Panc1 (cell line): ENCODE measurements around the gene ELL2. TPM values are rescaled to one million over a fixed set of nuclear protein-coding genes. Genes with fewer than 3 reads are reported as not detected.

ENCODE experiments used
- ATAC-seq: fragments of 200-7000 bp; cut with Tn5 transposase; 2 replicates; pipeline ENCODE4 v1.9.1; 2020; ENCODE audit warnings: mild to moderate bottlenecking, moderate library complexity
- BruUV-seq: library from RNA; stranded (reverse); fragments of 400-500 nt; replicated peaks from 2 replicates; lab custom pipeline; 2021; lab: Mats Ljungman, UMichigan
- CTCF ChIA-PET: fragments of 300-600 bp; sonication (Branson Sonifier 250); formaldehyde crosslinking; loops from one replicate; lab custom pipeline; 2022; ENCODE audit warnings: antibody characterized with exemption; lab: Charles Lee
- POLR2A ChIA-PET: fragments of 300-600 bp; sonication (Branson Sonifier 250); formaldehyde crosslinking; loops from one replicate; lab custom pipeline; 2022; ENCODE audit warnings: antibody characterized with exemption; lab: Charles Lee
- DNase-seq: peaks from one replicate; pipeline ENCODE4 v3.0.0-alpha.2; 2010; ENCODE audit warnings: low read depth, low spot score
- H3K27ac ChIP-seq: 2 replicates; pipeline ENCODE4 v1.5.1; 2011; ENCODE audit warnings: mild to moderate bottlenecking, low read length, inconsistent platforms
- H3K27me3 ChIP-seq: fragments of 200-500 bp; sonication (Bioruptor generic); 2 replicates; pipeline ENCODE4 v1.6.0; 2014; ENCODE audit warnings: low read length, inconsistent platforms; ENCODE audit not compliant: control insufficient read depth, insufficient read depth
- H3K36me3 ChIP-seq: fragments of 200-500 bp; sonication (Bioruptor generic); 2 replicates; pipeline ENCODE4 v1.5.1; 2014; ENCODE audit warnings: inconsistent platforms, mild to moderate bottlenecking, low read length, moderate library complexity; ENCODE audit not compliant: control insufficient read depth, insufficient read depth
- H3K4me1 ChIP-seq: 2 replicates; pipeline ENCODE4 v1.5.1; 2011; ENCODE audit warnings: inconsistent platforms, mild to moderate bottlenecking, low read length, moderate library complexity; ENCODE audit not compliant: control insufficient read depth, insufficient read depth
- H3K4me3 ChIP-seq, 2 experiments: 2 replicates each; pipeline ENCODE4 v1.5.1; 2011 to 2012; ENCODE audit warnings: low read depth in 2 of 2, low read length in 2 of 2, mild to moderate bottlenecking in 2 of 2, inconsistent platforms in 1 of 2, moderate library complexity in 1 of 2
- H3K9me3 ChIP-seq: fragments of 200-500 bp; sonication (Bioruptor generic); 2 replicates; pipeline ENCODE4 v1.5.1; 2014; ENCODE audit warnings: low read depth, mild to moderate bottlenecking, inconsistent platforms, low read length, moderate library complexity; ENCODE audit not compliant: control insufficient read depth, insufficient read depth
- CTCF ChIP-seq: fragments of 450-650 bp; IDR thresholded peaks from 2 replicates; pipeline ENCODE4 v1.5.1; 2017; ENCODE audit warnings: mild to moderate bottlenecking
- POLR2AphosphoS5 ChIP-seq: IDR thresholded peaks from 2 replicates; pipeline ENCODE4 v1.6.1; 2012; ENCODE audit warnings: mild to moderate bottlenecking, low read depth, low read length, moderate library complexity
- SIN3A ChIP-seq: IDR thresholded peaks from 2 replicates; pipeline ENCODE4 v1.6.1; 2012; ENCODE audit warnings: low read depth, mild to moderate bottlenecking, low read length, moderate library complexity, borderline replicate concordance; ENCODE audit not compliant: insufficient read depth
- TCF7L2 ChIP-seq: IDR thresholded peaks from 2 replicates; pipeline ENCODE4 v1.6.1; 2011; ENCODE audit warnings: mild to moderate bottlenecking, low read depth, low read length, inconsistent platforms
- in situ Hi-C: cut with HindIII; loops from 2 replicates; pipeline ENCODE4 v1.10.0; 2016; ENCODE audit warnings: low sequenced_read_pairs, low pct_unique_long_range_greater_than_20kb
- intact Hi-C: fragments of 100-400 bp; cut with micrococcal nuclease; formaldehyde crosslinking; loops from one replicate; pipeline ENCODE4 v1.10.0; 2022; ENCODE audit not compliant: unreplicated experiment
- total RNA-seq: library from RNA; stranded (reverse); gene quantifications from one replicate; pipeline ENCODE4 v1.2.1, GENCODE V29; 2021; ENCODE audit not compliant: unreplicated experiment
- TF ChIP-seq, protein P1 (sequence below), 2 experiments: IDR thresholded peaks; 2 replicates each; pipeline ENCODE4 v1.6.1; 2011 to 2012; ENCODE audit warnings: low read depth in 2 of 2, control low read depth in 1 of 2, low read length in 1 of 2, mild to moderate bottlenecking in 1 of 2, moderate library complexity in 1 of 2; ENCODE audit not compliant: insufficient read depth in 1 of 2

The ELL2 gene
- total RNA-seq, 1 experiment from 2014 or later = 68.5 TPM

- H3K27ac ChIP-seq = no peak overlapping the region
- no peaks in the 10 kb centered on the region for H3K9me3 ChIP-seq
- CTCF ChIA-PET = no interaction called here
- ATAC-seq (no peak), DNase-seq (no peak)
- H3K4me1 ChIP-seq = no peaks in the 10 kb centered on the region
- in situ Hi-C loops = no loop called here
- BruUV-seq = no TSS peak
- TF ChIP-seq SIN3A = no peak
- TF ChIP-seq, protein P1, sequence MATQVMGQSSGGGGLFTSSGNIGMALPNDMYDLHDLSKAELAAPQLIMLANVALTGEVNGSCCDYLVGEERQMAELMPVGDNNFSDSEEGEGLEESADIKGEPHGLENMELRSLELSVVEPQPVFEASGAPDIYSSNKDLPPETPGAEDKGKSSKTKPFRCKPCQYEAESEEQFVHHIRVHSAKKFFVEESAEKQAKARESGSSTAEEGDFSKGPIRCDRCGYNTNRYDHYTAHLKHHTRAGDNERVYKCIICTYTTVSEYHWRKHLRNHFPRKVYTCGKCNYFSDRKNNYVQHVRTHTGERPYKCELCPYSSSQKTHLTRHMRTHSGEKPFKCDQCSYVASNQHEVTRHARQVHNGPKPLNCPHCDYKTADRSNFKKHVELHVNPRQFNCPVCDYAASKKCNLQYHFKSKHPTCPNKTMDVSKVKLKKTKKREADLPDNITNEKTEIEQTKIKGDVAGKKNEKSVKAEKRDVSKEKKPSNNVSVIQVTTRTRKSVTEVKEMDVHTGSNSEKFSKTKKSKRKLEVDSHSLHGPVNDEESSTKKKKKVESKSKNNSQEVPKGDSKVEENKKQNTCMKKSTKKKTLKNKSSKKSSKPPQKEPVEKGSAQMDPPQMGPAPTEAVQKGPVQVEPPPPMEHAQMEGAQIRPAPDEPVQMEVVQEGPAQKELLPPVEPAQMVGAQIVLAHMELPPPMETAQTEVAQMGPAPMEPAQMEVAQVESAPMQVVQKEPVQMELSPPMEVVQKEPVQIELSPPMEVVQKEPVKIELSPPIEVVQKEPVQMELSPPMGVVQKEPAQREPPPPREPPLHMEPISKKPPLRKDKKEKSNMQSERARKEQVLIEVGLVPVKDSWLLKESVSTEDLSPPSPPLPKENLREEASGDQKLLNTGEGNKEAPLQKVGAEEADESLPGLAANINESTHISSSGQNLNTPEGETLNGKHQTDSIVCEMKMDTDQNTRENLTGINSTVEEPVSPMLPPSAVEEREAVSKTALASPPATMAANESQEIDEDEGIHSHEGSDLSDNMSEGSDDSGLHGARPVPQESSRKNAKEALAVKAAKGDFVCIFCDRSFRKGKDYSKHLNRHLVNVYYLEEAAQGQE (IDR thresholded peaks at IDR 0.05; ENCODE audit: insufficient read depth in 1 of 2, low read depth in 2 of 2, low read length in 1 of 2) = no peak
- TF ChIP-seq TCF7L2 = no peak
- no peak for TF ChIP-seq POLR2AphosphoS5
- no peak for TF ChIP-seq CTCF
- no peak overlapping the region for H3K4me3 ChIP-seq
- POLR2A ChIA-PET = interaction anchor here (0.6 kb wide), 1 partner anchor 42 kb away, joined by 3 read pairs; no protein-coding TSS in a partner anchor
- H3K27me3 ChIP-seq = no peaks in the 10 kb centered on the region
- H3K36me3 ChIP-seq = peaks cover 2% of the 10 kb centered on the region; the same call in 1 of the 2 replicates
- intact Hi-C loops = no loop called here
Observed at GRCh38 chr5:95919658-95920057, 42.0 kb downstream of the ELL2 start.

DNA sequence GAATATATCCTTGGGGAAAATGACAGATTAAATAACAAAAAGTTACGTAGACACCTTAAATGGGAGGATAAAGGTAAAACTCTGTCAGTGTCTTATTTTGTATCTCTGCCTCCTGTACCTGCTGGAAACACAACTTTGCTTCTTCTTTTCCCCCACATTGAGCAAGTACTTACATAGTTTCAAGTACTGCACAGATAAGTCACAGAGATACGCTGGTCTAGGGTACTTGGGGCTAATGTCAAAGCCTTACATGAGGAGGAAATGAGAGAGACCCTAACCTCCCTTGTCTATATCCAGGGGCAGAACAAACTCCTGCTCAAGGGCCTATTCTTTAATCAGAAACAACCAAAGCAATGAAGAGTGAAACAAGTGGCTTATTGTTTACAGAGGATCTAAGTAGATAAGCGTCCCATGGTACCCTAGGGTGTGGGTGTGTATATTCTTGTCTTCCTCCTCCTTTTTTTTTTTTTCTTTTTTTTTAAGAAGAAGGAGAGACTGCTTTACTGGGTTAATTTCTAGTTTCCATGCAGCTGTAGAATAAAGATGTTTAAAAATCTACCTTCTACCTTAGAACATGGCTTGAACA lies 43.1 kb downstream of the ELL2 start:
- Histone ChIP-seq H3K4me1 (no peaks in the 10 kb centered on the region), H3K4me3 (no peak overlapping the region), H3K36me3 (peaks cover 2% of the 10 kb centered on the region; the same call in 1 of the 2 replicates), H3K27me3 (no peaks in the 10 kb centered on the region), H3K27ac (no peak overlapping the region), H3K9me3 (no peaks in the 10 kb centered on the region)
- intact Hi-C loops = no loop called here
- ChIA-PET POLR2A (no interaction called here), CTCF (no interaction called here)
- DNase-seq = no peak
- ATAC-seq = no peak
- TF ChIP-seq, protein P1 (IDR thresholded peaks at IDR 0.05; ENCODE audit: insufficient read depth in 1 of 2, low read depth in 2 of 2, low read length in 1 of 2) = no peak
- TF ChIP-seq SIN3A (no peak), CTCF (no peak), POLR2AphosphoS5 (no peak)
- in situ Hi-C loops = no loop called here
- BruUV-seq = no TSS peak
